Measurements from ENCODE around the gene NUCB1. TPM values are rescaled to one million over a fixed set of nuclear protein-coding genes. Genes with fewer than 3 reads are reported as not detected.

Gene NUCB1
- 125 and 131 TPM in 2 replicates for total RNA-seq (2021)
- long read RNA-seq, transcript NUCB1-201 (13 exons, 2,668 nt) = major isoform, 1,216 of 1,506 reads
- long read RNA-seq, partial matches to known transcripts = 204 of 1,506 reads
- long read RNA-seq, other reads (novel, unspliced or antisense) = 85 of 1,506 reads

DNA sequence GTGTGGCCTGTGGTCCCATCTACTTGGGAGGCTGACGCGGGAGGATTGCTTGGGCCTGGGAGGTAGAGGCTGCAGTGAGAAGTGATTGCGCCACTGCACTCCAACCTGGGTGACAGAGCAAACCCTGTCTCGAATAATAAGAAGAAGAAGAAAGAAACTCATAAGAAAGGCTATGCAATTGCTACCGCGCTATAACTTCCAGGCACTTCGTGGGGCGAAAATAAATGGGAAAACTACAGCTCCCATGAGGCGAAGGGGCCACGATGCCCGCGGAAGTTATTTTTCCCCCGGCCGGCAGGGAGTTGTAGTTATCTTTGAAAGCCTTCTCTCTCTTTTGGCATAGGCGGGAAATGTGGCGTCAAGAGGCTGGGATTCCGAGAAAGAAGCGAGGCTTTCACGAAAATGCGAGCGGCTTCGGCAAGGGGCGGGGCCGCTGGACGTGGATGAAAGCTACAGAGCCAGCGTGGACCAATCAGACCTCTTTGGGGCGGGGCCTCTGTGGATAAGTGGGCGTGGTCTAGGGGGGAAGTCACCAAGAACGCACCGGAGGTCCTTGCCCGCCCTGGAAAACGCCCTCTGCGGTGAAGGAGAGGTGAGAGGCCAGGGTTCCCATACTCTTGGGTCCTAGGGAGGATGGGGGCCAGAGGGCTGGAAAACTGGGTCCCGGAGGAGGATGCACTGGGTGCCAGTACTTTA lies at the start of gene NUCB1:
Gene NUCB1 (plus strand): TSS at position 532 of the 696 bp plus-strand sequence. CDS start 485 bp downstream, outside the sequence.
- Mint-ChIP-seq H3K27ac (peak within 1 kb of the TSS; percentile 97 to 99 (median 98)), H3K36me3 (ENCODE audit: insufficient read depth in 1 of 3, low read depth in 3 of 3) (peaks cover 5 to 28% (median 19%) of the 10 kb centered on the region in 3 experiments; a peak in 6 of 7 replicates), H3K9me3 (no peaks in the 10 kb centered on the region; a peak in 1 of 5 replicates), H3K27me3 (ENCODE audit: low read depth) (no peaks in the 10 kb centered on the region; the same call in 1 of the 2 replicates), H3K4me1 (peaks cover 8 to 36% of the 10 kb centered on the region in 2 experiments), H3K4me3 (peak within 1 kb of the TSS; percentile 95 to 98)
- Histone ChIP-seq H2AK5ac (ENCODE audit: insufficient read length, low read length) (no peak within 1 kb of the TSS), H3K4ac (ENCODE audit: low read depth, low read length) (no peak within 1 kb of the TSS), H3K9ac (ENCODE audit: extremely low read depth, insufficient read length, low read length) (peak within 1 kb of the TSS; percentile 73), H3K14ac (ENCODE audit: insufficient read depth, low read length) (peak within 1 kb of the TSS; percentile 2; the same call in 1 of the 2 replicates), H3K79me1 (ENCODE audit: insufficient read depth, low read depth, low read length, poor library complexity, severe bottlenecking) (no peaks in the 10 kb centered on the region), H4K20me1 (ENCODE audit: control insufficient read depth, insufficient read depth, insufficient read length) (no peaks in the 10 kb centered on the region), H3K4me1 (ENCODE audit: insufficient read depth, low read length) (no peaks in the 10 kb centered on the region), H2BK120ac (ENCODE audit: low read depth, low read length, poor library complexity, severe bottlenecking) (no peak within 1 kb of the TSS), H2BK5ac (ENCODE audit: insufficient read length, low read length) (no peak within 1 kb of the TSS), H3K27me3 (ENCODE audit: insufficient read depth, low read length) (no peaks in the 10 kb centered on the region), H2BK20ac (ENCODE audit: low read depth, low read length, poor library complexity, severe bottlenecking) (no peak within 1 kb of the TSS), H4K5ac (ENCODE audit: insufficient read length, low read depth, low read length) (no peak within 1 kb of the TSS), H2AFZ (ENCODE audit: low read length) (peak within 1 kb of the TSS; percentile 52), H3K23me2 (ENCODE audit: insufficient read length, low read depth, low read length, poor library complexity, severe bottlenecking) (peaks cover 15% of the 10 kb centered on the region), H3K18ac (ENCODE audit: insufficient read length, low read depth, low read length) (no peak within 1 kb of the TSS), H3T11ph (ENCODE audit: low read length) (no peak within 1 kb of the TSS), H3K27ac (ENCODE audit: insufficient read length, low read depth, low read length) (peak within 1 kb of the TSS; percentile 60), H3K56ac (ENCODE audit: insufficient read length, low read depth, low read length) (no peak within 1 kb of the TSS), H2BK15ac (ENCODE audit: low read depth, low read length) (no peak within 1 kb of the TSS), H4K91ac (ENCODE audit: insufficient read length, low read depth, low read length) (no peak within 1 kb of the TSS), H3K9me3 (ENCODE audit: control insufficient read depth, low read depth, low read length) (no peaks in the 10 kb centered on the region), H4K8ac (replicated peaks; ENCODE audit: insufficient read length, low read depth, low read length) (no peak within 1 kb of the TSS), H3K79me2 (ENCODE audit: insufficient read depth, low read length) (no peaks in the 10 kb centered on the region), H3K23ac (ENCODE audit: insufficient read length, low read depth, low read length) (no peak within 1 kb of the TSS), H3K4me2 (ENCODE audit: insufficient read depth, insufficient read length, low read length) (peak within 1 kb of the TSS; percentile 58), H2BK12ac (ENCODE audit: insufficient read length, low read depth, low read length) (no peak within 1 kb of the TSS)
- no CpG with 5 or more reads among the region's 34 CpGs for WGBS (ENCODE audit: extremely low coverage, insufficient read length, low lambda C conversion rate)
- DNase-seq = peak; percentile 99
- TF ChIP-seq, protein P1, sequence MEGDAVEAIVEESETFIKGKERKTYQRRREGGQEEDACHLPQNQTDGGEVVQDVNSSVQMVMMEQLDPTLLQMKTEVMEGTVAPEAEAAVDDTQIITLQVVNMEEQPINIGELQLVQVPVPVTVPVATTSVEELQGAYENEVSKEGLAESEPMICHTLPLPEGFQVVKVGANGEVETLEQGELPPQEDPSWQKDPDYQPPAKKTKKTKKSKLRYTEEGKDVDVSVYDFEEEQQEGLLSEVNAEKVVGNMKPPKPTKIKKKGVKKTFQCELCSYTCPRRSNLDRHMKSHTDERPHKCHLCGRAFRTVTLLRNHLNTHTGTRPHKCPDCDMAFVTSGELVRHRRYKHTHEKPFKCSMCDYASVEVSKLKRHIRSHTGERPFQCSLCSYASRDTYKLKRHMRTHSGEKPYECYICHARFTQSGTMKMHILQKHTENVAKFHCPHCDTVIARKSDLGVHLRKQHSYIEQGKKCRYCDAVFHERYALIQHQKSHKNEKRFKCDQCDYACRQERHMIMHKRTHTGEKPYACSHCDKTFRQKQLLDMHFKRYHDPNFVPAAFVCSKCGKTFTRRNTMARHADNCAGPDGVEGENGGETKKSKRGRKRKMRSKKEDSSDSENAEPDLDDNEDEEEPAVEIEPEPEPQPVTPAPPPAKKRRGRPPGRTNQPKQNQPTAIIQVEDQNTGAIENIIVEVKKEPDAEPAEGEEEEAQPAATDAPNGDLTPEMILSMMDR (conservative IDR thresholded peaks at IDR 0.05) = peak; percentile 24; the same call in 1 of the 3 replicates

Data from H9 (cell line).